Psoas muscle (tissue), 8 donors: ENCODE measurements around the gene SPSB3. TPM values are rescaled to one million over a fixed set of nuclear protein-coding genes. Genes with fewer than 3 reads are reported as not detected.

Source experiments
- ATAC-seq, 4 donors: fragments of 200-7000 bp; cut with Tn5 transposase; one replicate each; pipeline ENCODE4 v1.9.1; 2020; ENCODE audit warnings: moderate library complexity in 3 of 4, mild to moderate bottlenecking in 2 of 4
- DNase-seq, 2 donors: peaks; one replicate each; pipeline ENCODE4 v3.0.0-alpha.2; 2020
- H3K27ac ChIP-seq: fragments of 200-600 bp; one replicate; pipeline ENCODE4 v1.8.0; 2022
- H3K27me3 ChIP-seq, 3 donors: fragments of 200-600 bp in 1 of 3; one replicate each; pipeline versions ENCODE4 v1.6.1 to v1.8.0; 2013 to 2022; ENCODE audit warnings: low read length in 2 of 3, mild to moderate bottlenecking in 2 of 3, moderate library complexity in 1 of 3; ENCODE audit not compliant: insufficient read depth in 3 of 3
- H3K36me3 ChIP-seq, 2 donors: fragments of 200-600 bp in 1 of 2; one replicate each; pipeline versions ENCODE4 v1.6.1 to v1.8.0; 2013 to 2022; ENCODE audit warnings: low read depth in 1 of 2, mild to moderate bottlenecking in 1 of 2, moderate library complexity in 1 of 2; ENCODE audit not compliant: insufficient read depth in 1 of 2
- H3K4me1 ChIP-seq: fragments of 200-600 bp; one replicate; pipeline ENCODE4 v1.8.0; 2022
- H3K4me3 ChIP-seq: fragments of 200-600 bp; one replicate; pipeline ENCODE4 v1.8.0; 2022; ENCODE audit warnings: mild to moderate bottlenecking
- H3K9me3 ChIP-seq: fragments of 200-600 bp; one replicate; pipeline ENCODE4 v1.8.0; 2022
- WGBS, 3 donors: extraction: QIAGEN DNeasy Blood & Tissue Kit; methylation state at CpG; one replicate each; pipeline versions ENCODE4 v1.1.6 to v1.1.7; 2013; 5-methylcytosine and 5-hydroxymethylcytosine counted together
- intact Hi-C, 2 donors: fragments of 100-400 bp; cut with DNase I; formaldehyde crosslinking; loops; one replicate each; pipeline versions ENCODE4 v1.11.0 to v1.14.2; 2022
- polyA plus RNA-seq, 3 donors: library from polyadenylated mRNA; stranded (reverse); fragments of 200-250 nt; gene quantifications; one replicate each; pipeline ENCODE4 v1.2.3, GENCODE V29; 2013
- total RNA-seq, 4 donors: library from RNA; stranded (reverse); fragmentation: NEBNext Ultra II Directional in 2 of 4; extraction: Animal tissue kit (Norgen Biotek cat#: 25700) in 2 of 4; gene quantifications; one replicate each; pipeline versions ENCODE4 v1.2.1 to v1.2.4, GENCODE V29; 2021 to 2023
- TF ChIP-seq, protein P1 (sequence below): fragments of 200-600 bp; IDR thresholded peaks from one replicate; pipeline ENCODE4 v1.8.0; 2022; ENCODE audit warnings: antibody characterized with exemption
- donor health status: healthy with polysubstance abuse.
- donor health status: DM: no; HTN: no; CAD: no; lungs with moderate emphysema.
- donor health status: Bipolar disorder and iron deficiency.
- donor health status: healthy.
- donor health status: DM: yes; HTN: yes; CAD: no.
- donor health status: DM: no; HTN: no; CAD: no.
- donor health status: DM: no; HTN: no; CAD: no.
- donor health status: DM: yes; HTN: yes; CAD: no.

SPSB3 gene
- total and polyA plus RNA-seq, 7 donors, result 26.3 to 108 (median 54.9) TPM

DNA sequence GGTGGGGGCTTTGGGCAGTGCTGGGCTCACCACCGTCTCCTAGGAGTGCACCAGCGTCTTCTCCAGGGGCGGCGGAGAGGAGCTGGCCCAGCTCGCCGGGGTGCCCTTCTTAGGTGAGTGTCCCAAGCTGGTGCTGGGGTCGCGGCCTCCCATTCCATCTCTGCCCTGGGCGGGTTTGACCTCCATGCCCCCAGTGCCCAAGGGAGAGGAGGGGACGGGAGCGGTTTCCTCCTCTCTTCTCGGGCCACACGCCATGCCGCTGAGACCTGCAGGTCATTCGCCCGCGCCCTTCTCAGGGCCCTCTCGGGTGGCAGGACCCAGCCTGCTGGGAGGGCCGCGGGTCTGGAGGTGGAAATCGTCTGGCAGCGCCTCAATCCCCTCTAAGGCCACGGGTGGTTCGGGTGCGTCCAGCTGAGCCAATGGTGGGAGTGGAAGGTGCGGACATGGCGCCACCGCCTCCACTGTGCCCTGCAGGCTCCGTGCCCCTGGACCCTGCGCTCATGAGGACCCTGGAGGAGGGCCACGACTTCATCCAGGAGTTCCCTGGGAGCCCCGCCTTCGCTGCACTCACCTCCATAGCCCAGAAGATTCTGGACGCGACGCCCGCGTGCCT, 5.8 kb upstream of the SPSB3 start:
- no peak overlapping the region for H3K27ac ChIP-seq
- ATAC-seq (no peak), DNase-seq (peak in 1 of 2 donors; percentile 13)
- WGBS, 3 donors, result 88 to 93% (median 89%) methylated on average over 31 to 38 of the region's 38 CpGs
- H3K9me3 ChIP-seq, result no peaks in the 10 kb centered on the region
- peaks cover 0 to 57% of the 10 kb centered on the region in 2 donors for H3K36me3 ChIP-seq
- H3K4me1 ChIP-seq, result peaks cover 12% of the 10 kb centered on the region
- TF ChIP-seq, protein P1, sequence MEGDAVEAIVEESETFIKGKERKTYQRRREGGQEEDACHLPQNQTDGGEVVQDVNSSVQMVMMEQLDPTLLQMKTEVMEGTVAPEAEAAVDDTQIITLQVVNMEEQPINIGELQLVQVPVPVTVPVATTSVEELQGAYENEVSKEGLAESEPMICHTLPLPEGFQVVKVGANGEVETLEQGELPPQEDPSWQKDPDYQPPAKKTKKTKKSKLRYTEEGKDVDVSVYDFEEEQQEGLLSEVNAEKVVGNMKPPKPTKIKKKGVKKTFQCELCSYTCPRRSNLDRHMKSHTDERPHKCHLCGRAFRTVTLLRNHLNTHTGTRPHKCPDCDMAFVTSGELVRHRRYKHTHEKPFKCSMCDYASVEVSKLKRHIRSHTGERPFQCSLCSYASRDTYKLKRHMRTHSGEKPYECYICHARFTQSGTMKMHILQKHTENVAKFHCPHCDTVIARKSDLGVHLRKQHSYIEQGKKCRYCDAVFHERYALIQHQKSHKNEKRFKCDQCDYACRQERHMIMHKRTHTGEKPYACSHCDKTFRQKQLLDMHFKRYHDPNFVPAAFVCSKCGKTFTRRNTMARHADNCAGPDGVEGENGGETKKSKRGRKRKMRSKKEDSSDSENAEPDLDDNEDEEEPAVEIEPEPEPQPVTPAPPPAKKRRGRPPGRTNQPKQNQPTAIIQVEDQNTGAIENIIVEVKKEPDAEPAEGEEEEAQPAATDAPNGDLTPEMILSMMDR, result no peak
- H3K27me3 ChIP-seq, result no peaks in the 10 kb centered on the region
- no peak overlapping the region for H3K4me3 ChIP-seq
- intact Hi-C loops, result no loop called here

DNA sequence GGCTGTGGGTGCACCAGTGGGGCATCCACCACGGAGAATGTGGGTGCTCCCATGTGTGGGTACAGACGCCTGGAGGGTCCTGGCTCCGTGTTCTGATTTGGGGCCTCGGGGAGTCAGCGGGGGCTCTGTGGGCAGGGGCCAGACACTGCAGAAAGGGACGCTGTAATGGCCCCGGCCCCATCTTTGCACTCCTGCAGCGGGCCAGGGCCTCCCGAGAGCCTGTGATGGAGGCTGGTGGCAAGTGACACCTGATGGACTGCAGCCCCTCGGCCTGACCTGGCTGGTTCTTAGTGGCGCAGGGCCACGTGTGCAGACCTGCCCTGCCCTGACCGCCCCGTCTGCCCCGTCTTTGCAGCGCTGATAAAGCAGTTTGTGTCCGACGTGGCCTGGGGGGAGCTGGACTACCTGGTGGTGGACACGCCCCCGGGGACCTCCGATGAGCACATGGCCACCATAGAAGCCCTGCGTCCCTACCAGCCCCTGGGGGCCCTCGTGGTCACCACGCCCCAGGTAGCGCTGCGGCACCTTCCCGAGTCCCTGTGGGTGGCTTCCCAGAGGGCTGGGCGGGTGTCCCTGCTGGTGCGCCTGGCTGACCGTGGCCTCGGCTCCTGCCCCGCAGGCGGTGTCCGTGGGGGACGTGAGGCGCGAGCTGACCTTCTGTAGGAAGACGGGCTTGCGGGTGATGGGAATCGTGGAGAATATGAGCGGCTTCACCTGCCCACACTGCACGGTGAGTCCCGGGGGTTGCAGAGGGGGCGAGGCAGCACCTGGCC, 5.1 kb upstream of the SPSB3 start:
- TF ChIP-seq, protein P1, result no peak
- Histone ChIP-seq H3K36me3 (peaks cover 0 to 57% of the 10 kb centered on the region in 2 donors), H3K27me3 (no peaks in the 10 kb centered on the region), H3K27ac (no peak overlapping the region), H3K9me3 (no peaks in the 10 kb centered on the region), H3K4me1 (peaks cover 12% of the 10 kb centered on the region), H3K4me3 (no peak overlapping the region)
- ATAC-seq (no peak), DNase-seq (peak in 1 of 2 donors; percentile 16)
- intact Hi-C loops, result no loop called here
- 88 to 93% (median 90%) methylated on average over 42 to 44 of the region's 44 CpGs for WGBS, 3 donors

DNA sequence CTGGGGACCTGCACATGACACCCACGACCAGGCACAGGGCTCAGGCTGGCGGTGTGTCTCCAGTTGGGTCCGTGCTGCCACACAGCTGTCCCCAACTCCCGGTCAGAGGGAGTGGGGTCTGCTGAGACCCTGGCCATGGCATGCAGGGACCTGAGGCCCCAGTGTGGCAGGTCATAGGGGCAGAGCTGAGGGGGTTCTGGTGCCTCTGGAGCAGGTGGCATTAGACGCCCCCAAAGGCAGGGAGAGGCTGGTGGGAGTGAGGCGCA, 4.6 kb upstream of the SPSB3 start:
- Histone ChIP-seq H3K36me3 (peaks cover 0 to 55% of the 10 kb centered on the region in 2 donors), H3K4me3 (no peak overlapping the region), H3K4me1 (peaks cover 12% of the 10 kb centered on the region), H3K27ac (no peak overlapping the region), H3K27me3 (no peaks in the 10 kb centered on the region), H3K9me3 (no peaks in the 10 kb centered on the region)
- no peak for ATAC-seq
- TF ChIP-seq, protein P1, result no peak
- intact Hi-C loops, result no loop called here
- WGBS, 3 donors, result 87 to 90% (median 90%) methylated on average over 6 of the region's 6 CpGs
- no peak for DNase-seq

DNA sequence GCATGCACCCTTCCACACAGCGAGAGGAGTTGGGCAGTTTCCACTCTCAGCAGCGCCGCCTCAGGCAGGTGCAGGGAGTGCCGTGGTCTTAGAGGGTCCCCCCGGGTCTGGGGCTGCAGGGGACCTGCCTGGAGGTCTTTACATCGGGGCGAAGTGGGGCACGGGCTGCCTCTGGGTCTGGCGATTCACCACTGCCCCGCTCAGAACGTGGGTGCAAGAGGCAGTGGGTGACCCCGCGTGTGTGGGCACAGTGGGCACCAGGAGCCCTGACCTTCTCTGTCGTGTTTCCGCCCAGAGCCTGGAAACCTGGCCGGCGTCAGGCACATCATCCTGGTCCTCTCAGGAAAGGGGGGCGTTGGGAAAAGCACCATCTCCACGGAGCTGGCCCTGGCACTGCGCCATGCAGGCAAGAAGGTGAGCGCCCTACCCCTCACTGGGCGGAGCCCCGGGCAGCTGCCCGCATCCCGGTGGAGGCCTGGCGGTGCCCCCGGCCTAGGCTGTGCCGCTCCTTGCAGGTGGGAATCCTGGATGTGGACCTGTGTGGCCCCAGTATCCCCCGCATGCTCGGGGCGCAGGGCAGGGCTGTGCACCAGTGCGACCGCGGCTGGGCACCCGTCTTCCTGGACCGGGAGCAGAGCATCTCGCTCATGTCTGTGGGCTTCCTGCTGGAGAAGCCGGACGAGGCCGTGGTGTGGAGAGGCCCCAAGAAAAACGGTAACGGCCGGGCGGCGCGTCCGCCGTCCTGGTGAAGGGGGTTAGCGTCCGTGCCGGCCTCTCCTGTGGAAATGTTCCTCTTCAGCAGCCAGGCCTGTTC, 4.1 kb upstream of the SPSB3 start:
- intact Hi-C loops, result no loop called here
- H3K36me3 ChIP-seq, result peaks cover 0 to 52% of the 10 kb centered on the region in 2 donors
- peak in 1 of 2 donors; percentile 22 for DNase-seq

More for the DNA sequence above, 4.1 kb upstream of the SPSB3 start:
- Histone ChIP-seq H3K4me3 (no peak overlapping the region), H3K9me3 (no peaks in the 10 kb centered on the region), H3K27ac (no peak overlapping the region), H3K27me3 (no peaks in the 10 kb centered on the region), H3K4me1 (peaks cover 16% of the 10 kb centered on the region)
- no peak for ATAC-seq
- WGBS, 3 donors, result 87 to 88% (median 88%) methylated on average over 42 to 51 of the region's 51 CpGs
- TF ChIP-seq, protein P1, result no peak
